Measurements from ENCODE around the gene KCNK10.

- no peak for TF ChIP-seq CTCF (IDR thresholded peaks at IDR 0.05; ENCODE audit: insufficient read depth, low read length)
- TF ChIP-seq GABPA (IDR thresholded peaks at IDR 0.05; ENCODE audit: low read depth) = no peak
- TF ChIP-seq POLR2AphosphoS5 (IDR thresholded peaks at IDR 0.05; ENCODE audit: low read depth) = no peak
Observed at GRCh38 chr14:88352698-88353097, 29.6 kb upstream of the KCNK10 start.

All from HL-60 (cell line).